GM21528 (cell line): ENCODE measurements around the gene SEC14L6.
"Not testable (repeated sequence)": the region's sequence is repeated elsewhere in the genome, so short reads cannot be mapped to it uniquely, and the experiment has no call there.

ENCODE experiments used
- ATAC-seq: cut with Tn5 transposase; IDR thresholded peaks from one replicate; pipeline ENCODE4 v1.9.1; 2021; ENCODE audit warnings: mild to moderate bottlenecking, moderate library complexity; ENCODE audit not compliant: unreplicated experiment, low FRiP score

Gene SEC14L6

GRCh38 chr22:30546616-30547015 is at the start of gene SEC14L6:
TSS of gene SEC14L6 (minus strand) at chr22:30546741. CDS start at chr22:30546682, 59 bp downstream.
- ATAC-seq, result no peak

GRCh38 chr22:30596199-30596598 is 49.7 kb upstream of the SEC14L6 start:
- no peak for ATAC-seq

- not testable (repeated sequence) for ATAC-seq
Measured at GRCh38 chr22:30592360-30592713, 45.8 kb upstream of the SEC14L6 start.

GRCh38 chr22:30591588-30592359 is 45.2 kb upstream of the SEC14L6 start, which contains the start of gene PES1:
TSS of gene PES1 (minus strand) at chr22:30591910. CDS start at chr22:30591833, 77 bp downstream.
- peak; percentile 90 for ATAC-seq

GRCh38 chr22:30591191-30591587 is 44.6 kb upstream of the SEC14L6 start:
- ATAC-seq, result no peak

- ATAC-seq, result no peak
Measured at GRCh38 chr22:30586414-30586813, 39.9 kb upstream of the SEC14L6 start.

- ATAC-seq, result no peak
Measured at GRCh38 chr22:30584441-30584840, 37.9 kb upstream of the SEC14L6 start.

GRCh38 chr22:30582788-30583545 is 36.4 kb upstream of the SEC14L6 start:
- ATAC-seq, result no peak

- no peak for ATAC-seq
Measured at GRCh38 chr22:30582051-30582450, 35.5 kb upstream of the SEC14L6 start.

GRCh38 chr22:30580896-30581295 is 34.4 kb upstream of the SEC14L6 start:
- no peak for ATAC-seq

- ATAC-seq, result no peak
Measured at GRCh38 chr22:30578481-30578880, 31.9 kb upstream of the SEC14L6 start.

- no peak for ATAC-seq
Measured at GRCh38 chr22:30575859-30576258, 29.3 kb upstream of the SEC14L6 start.

- ATAC-seq, result no peak
Measured at GRCh38 chr22:30574997-30575671, 28.6 kb upstream of the SEC14L6 start.

GRCh38 chr22:30574095-30574981 is 27.8 kb upstream of the SEC14L6 start, which contains the start of gene GAL3ST1:
TSS of gene GAL3ST1 (minus strand) at chr22:30574665. CDS start at chr22:30557392, 17,273 bp downstream.
- ATAC-seq, result no peak

GRCh38 chr22:30573594-30574094 is 27.1 kb upstream of the SEC14L6 start:
- ATAC-seq, result no peak

- no peak for ATAC-seq
Measured at GRCh38 chr22:30572840-30573593, 26.5 kb upstream of the SEC14L6 start.

GRCh38 chr22:30572210-30572609 is 25.7 kb upstream of the SEC14L6 start:
- no peak for ATAC-seq

- ATAC-seq, result no peak
Measured at GRCh38 chr22:30569674-30570202, 23.2 kb upstream of the SEC14L6 start.
